NCI-H748 (cell line): ENCODE measurements around the gene MXRA8.
"Not testable (repeated sequence)": the region's sequence is repeated elsewhere in the genome, so short reads cannot be mapped to it uniquely, and the experiment has no call there.

Experiments used
- DNase-seq: peaks from one replicate; lab custom pipeline; 2025; ENCODE audit not compliant: unreplicated experiment; lab: John Stamatoyannopoulos, UW

Gene MXRA8

GRCh38 chr1:1358433-1359271 lies at the start of gene MXRA8:
Gene MXRA8 (minus strand): TSS chr1:1358555. CDS start chr1:1358504, 51 bp downstream.
- DNase-seq = no peak

GRCh38 chr1:1407636-1408318 lies 49.4 kb upstream of the MXRA8 start:
- no peak for DNase-seq

- peak; percentile 89 for DNase-seq
Observed at GRCh38 chr1:1406821-1407635, 48.7 kb upstream of the MXRA8 start, which contains the start of gene MRPL20. Gene MRPL20 (minus strand): TSS chr1:1407293. CDS start chr1:1407217, 76 bp downstream.

- DNase-seq = no peak
Observed at GRCh38 chr1:1406101-1406820, 47.9 kb upstream of the MXRA8 start.

GRCh38 chr1:1403653-1404052 lies 45.3 kb upstream of the MXRA8 start:
- no peak for DNase-seq

- not testable (repeated sequence) for DNase-seq
Observed at GRCh38 chr1:1402901-1403392, 44.6 kb upstream of the MXRA8 start.

- peak; percentile 21 for DNase-seq
Observed at GRCh38 chr1:1402072-1402900, 43.9 kb upstream of the MXRA8 start.

- DNase-seq = no peak
Observed at GRCh38 chr1:1401457-1402010, 43.2 kb upstream of the MXRA8 start.

- no peak for DNase-seq
Observed at GRCh38 chr1:1400576-1401456, 42.5 kb upstream of the MXRA8 start.

- DNase-seq = no peak
Observed at GRCh38 chr1:1399872-1400575, 41.7 kb upstream of the MXRA8 start.

- DNase-seq = peak; percentile 96
Observed at GRCh38 chr1:1399187-1399871, 41.0 kb upstream of the MXRA8 start, which contains the start of gene CCNL2. Gene CCNL2 (minus strand): TSS chr1:1399335. CDS start chr1:1399306, 29 bp downstream.

- DNase-seq = no peak
Observed at GRCh38 chr1:1398677-1399186, 40.4 kb upstream of the MXRA8 start.

- DNase-seq = no peak
Observed at GRCh38 chr1:1397839-1398523, 39.6 kb upstream of the MXRA8 start.

GRCh38 chr1:1395166-1395565 lies 36.8 kb upstream of the MXRA8 start:
- no peak for DNase-seq

- no peak for DNase-seq
Observed at GRCh38 chr1:1394116-1394515, 35.8 kb upstream of the MXRA8 start.

GRCh38 chr1:1393428-1393827 lies 35.1 kb upstream of the MXRA8 start:
- no peak for DNase-seq
